GM10248 (cell line): ENCODE measurements around the gene SEPTIN7.
"Not testable (repeated sequence)": the region's sequence is repeated elsewhere in the genome, so short reads cannot be mapped to it uniquely, and the experiment has no call there.

Source experiments
- CTCF ChIA-PET: fragments of 300-600 bp; sonication (Branson Sonifier 250); formaldehyde crosslinking; extraction: SDS; loops from one replicate; lab custom pipeline; 2021; ENCODE audit warnings: antibody characterized with exemption; lab: Yijun Ruan, JAX
- POLR2A ChIA-PET: fragments of 350-650 bp; sonication (Branson Sonifier 250); formaldehyde crosslinking; extraction: SDS; loops from one replicate; lab custom pipeline; 2020; ENCODE audit warnings: antibody characterized with exemption; lab: Yijun Ruan, JAX
- DNase-seq: peaks from one replicate; pipeline ENCODE4 v3.0.0; 2012; ENCODE audit errors: extremely low spot score
- CTCF ChIP-seq: IDR thresholded peaks from 2 replicates; pipeline ENCODE4 v1.5.1; 2012; ENCODE audit warnings: mild to moderate bottlenecking, low read depth; ENCODE audit errors: extremely low read depth, missing control alignments, control extremely low read depth

The SEPTIN7 gene

GRCh38 chr7:35800718-35801391 lies at the start of gene SEPTIN7:
Gene SEPTIN7 (plus strand): TSS chr7:35801057. CDS start chr7:35801210, 153 bp downstream.
- ChIA-PET POLR2A (interaction anchor here (0.8 to 2.4 kb wide), 10 partner anchors 11 to 105 kb away, joined by 3 to 58 read pairs (median 4); no protein-coding TSS in a partner anchor), CTCF (interaction anchor here (0.8 to 2.2 kb wide), 10 partner anchors 10 to 107 kb away, joined by 3 to 14 read pairs (median 3); partner anchors contain the start of gene HERPUD2)
- TF ChIP-seq CTCF = no peak
- peak; percentile 95 for DNase-seq

GRCh38 chr7:35752742-35753141 lies 48.1 kb upstream of the SEPTIN7 start:
- no peak for DNase-seq
- ChIA-PET CTCF (interaction anchor here (1.3 kb wide), 2 partner anchors 17 to 23 kb away, joined by 3 to 5 read pairs; no protein-coding TSS in a partner anchor), POLR2A (no interaction called here)
- TF ChIP-seq CTCF = no peak

- POLR2A ChIA-PET = no interaction called here
- CTCF ChIA-PET = no interaction called here
- DNase-seq = no peak
- no peak for TF ChIP-seq CTCF
Measured at GRCh38 chr7:35753761-35754603, 46.9 kb upstream of the SEPTIN7 start.

GRCh38 chr7:35754741-35755140 lies 46.1 kb upstream of the SEPTIN7 start:
- TF ChIP-seq CTCF = no peak
- ChIA-PET CTCF (no interaction called here), POLR2A (no interaction called here)
- DNase-seq = no peak

- POLR2A ChIA-PET = no interaction called here
- CTCF ChIA-PET = no interaction called here
- TF ChIP-seq CTCF = no peak
- DNase-seq = no peak
Measured at GRCh38 chr7:35755711-35756110, 45.1 kb upstream of the SEPTIN7 start.

- POLR2A ChIA-PET, DNase-seq: not testable (repeated sequence)
- CTCF ChIA-PET = interaction anchor here (1.1 kb wide), 1 partner anchor 13 kb away, joined by 4 read pairs; no protein-coding TSS in a partner anchor
Measured at GRCh38 chr7:35756453-35756852, 44.4 kb upstream of the SEPTIN7 start.
